Measurements from ENCODE around the gene EIPR1.
"Not testable (repeated sequence)": the region's sequence is repeated elsewhere in the genome, so short reads cannot be mapped to it uniquely, and the experiment has no call there.

EIPR1 gene

DNA sequence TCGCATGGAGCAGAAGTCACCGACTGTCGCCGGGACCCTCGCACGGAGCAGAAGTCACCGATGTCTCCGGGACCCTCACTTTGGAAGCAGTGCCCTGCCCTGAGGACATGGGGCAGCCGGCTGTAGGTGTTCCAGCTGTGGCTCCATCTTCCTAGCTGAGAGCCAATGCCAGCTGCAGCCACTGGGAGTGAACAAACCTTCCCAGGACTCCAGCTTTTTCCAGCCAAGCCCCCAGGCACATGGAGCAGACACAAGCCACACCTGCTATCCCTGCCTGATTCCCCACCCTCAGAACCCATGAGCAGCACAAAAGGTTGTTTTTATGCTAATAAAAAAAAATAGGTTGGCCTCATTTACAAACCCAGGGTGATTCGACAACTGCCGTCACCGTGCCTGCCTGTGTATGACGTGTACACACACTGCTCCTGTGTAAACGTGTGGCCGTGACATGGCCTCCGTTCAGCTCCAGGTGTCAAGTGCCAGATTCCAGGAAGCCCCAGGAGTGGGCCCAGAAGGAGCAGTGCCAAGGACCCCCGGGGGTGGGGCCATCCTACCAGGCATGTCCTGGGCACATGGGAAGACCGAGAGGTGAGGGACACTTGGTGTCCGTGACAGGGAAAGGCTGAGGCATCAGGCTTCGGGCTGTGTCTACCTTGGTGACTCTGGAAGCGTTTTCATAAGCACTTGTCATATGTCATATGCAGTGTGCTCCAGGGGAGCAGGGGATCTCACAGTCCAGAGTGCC, 91.5 kb downstream of the EIPR1 start:
- DNase-seq, result peak; percentile 18

- no peak for DNase-seq
Measured at GRCh38 chr2:3284657-3285630, 92.7 kb downstream of the EIPR1 start.

DNA sequence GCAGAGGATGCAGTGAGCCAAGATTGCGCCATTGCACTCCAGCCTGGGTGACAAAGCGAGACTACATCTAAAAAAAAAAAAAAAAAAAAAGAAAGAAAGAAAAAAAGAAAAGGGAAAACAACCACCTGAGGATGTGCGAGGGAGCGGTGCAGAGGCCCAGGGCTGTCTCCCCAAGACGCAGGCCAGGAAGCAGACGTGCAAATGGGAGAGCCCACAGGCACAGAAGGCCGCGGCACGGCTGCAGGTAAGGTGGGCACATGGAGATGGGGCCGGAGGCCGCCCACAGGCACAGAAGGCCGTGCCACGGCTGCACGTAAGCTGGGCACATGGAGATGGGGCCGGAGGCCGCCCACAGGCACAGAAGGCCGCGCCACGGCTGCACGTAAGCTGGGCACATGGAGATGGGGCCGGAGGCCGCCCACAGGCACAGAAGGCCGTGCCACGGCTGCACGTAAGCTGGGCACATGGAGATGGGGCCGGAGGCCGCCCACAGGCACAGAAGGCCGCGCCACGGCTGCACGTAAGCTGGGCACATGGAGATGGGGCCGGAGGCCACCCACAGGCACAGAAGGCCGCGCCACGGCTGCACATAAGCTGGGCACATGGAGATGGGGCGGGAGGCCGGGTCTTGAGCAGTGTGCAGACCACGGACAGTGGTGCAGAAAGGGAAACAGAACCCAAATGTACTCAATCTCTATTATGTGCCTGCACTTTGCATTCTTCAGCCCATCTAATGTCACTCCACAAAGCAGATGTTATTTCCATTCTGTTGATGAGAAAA, 93.6 kb downstream of the EIPR1 start:
- DNase-seq, result not testable (repeated sequence)

GRCh38 chr2:3283206-3283605, 94.4 kb downstream of the EIPR1 start:
- DNase-seq, result no peak

DNA sequence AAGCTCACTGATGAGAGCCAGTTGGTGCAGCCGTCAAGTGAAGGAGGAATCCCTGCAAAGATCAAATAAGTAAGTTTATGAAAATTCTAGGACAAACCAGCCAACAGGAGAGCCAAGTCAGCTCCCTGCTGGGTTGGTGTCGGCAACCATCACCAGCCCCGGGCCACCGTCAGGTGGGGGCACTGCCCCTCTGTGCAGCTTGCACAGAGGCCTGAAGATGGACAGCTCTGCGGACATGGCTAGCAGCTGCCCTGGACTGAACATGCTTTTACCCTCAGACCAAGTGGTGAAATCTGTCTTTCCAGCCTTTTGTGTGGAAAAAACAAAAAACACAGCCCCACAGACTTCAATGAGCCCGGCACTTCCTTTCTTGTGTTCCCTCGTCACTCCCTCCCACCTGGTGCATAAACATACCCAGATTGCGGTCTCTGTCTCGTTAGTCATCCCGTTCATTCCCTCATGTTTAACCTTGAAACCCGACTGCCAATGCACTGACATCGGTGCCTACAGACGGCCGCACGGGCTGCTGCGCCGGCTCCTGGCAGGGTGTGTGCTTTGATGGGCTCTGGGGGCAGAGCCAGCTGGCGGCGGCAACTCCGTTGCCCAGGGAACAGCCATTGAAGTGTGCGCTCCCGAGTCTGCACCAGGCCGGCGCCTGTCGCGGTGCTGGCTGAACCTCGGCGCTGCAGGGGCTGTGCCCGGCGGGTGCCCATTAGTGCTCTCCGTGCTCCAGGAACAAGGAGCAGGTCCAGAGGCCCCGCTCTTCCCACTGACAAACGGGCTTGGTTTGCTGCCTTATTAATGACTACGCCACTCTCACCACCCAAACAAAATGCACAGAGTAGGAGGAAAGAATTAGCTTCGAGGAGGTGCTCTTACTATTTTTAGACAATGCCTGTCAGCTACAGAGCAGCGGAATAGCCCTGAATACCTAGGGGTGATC, 95.3 kb downstream of the EIPR1 start:
- DNase-seq, result no peak

DNA sequence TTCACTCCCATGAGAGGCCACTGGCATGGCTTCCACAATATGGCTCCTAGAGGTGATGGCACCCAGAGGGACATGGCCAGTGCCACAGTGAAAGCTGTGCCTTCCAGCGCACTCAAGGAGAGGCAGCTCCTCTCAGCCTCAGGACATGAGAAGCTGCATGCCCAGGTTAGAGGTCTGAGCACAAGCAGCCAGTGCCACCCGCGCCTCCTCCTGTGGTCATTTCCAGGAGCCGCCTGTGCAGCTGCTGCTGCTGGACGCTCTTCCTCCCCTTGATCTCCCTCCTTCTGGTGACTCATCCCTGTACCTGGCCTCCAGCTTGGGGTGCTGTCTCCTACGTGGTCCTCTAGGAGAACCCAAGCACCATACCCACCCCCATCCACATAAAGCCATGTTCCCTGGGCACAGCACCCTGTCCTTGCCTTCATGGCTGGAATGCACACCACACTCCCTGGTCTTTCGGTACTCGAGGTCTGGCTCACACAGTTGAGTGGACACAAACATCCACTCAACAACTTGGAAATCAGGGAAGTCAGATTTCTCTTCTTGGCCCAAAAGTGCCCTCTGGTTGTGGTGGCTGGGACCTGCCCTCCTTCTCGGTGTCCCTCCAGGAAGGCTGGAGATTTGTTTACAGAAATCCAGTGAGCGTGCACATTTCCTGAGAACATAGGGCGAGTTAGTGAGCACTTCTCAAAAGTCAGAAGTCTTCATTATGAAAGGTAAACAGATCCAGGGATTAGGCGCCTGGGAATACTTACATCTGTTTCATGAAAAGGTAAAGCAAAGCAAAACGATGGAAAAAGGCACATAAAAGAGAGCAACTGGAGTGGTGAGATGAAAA, 96.7 kb downstream of the EIPR1 start:
- no peak for DNase-seq

- no peak for DNase-seq
Measured at GRCh38 chr2:3280197-3280596, 97.4 kb downstream of the EIPR1 start.

- no peak for DNase-seq
Measured at GRCh38 chr2:3279236-3279960, 98.2 kb downstream of the EIPR1 start.

DNA sequence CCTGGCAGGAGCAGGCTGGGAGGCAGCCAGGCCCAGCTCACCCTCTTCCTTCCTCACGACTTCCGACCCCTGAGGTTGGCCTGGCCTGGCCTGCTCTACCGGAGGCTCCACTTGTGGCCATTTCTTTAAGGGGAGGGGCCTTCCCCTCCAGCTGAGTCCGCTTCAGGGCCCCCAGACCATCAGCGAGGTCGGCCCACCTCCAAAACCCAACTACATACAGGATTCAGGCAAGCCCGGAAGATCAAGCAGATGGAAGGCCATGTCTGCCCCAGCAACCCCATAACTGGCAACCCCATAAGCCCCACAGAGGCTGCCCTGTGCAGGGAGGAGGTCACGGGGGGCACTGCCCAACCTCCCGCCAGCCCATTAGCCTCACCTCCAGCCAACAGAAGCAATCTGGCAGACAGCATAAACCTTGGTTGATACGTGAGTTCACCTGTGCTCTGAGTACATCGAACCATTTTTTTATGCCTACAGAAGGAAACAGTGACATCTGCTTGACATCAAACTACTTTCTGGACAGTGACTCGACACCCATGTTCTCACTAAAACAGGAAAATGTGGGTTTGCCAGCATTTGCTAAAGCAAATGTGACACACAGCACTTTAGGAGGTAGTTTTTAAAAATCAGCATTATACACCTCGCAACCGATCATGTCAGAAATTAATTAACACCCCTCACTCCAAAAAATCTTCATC, 98.9 kb downstream of the EIPR1 start:
- no peak for DNase-seq

DNA sequence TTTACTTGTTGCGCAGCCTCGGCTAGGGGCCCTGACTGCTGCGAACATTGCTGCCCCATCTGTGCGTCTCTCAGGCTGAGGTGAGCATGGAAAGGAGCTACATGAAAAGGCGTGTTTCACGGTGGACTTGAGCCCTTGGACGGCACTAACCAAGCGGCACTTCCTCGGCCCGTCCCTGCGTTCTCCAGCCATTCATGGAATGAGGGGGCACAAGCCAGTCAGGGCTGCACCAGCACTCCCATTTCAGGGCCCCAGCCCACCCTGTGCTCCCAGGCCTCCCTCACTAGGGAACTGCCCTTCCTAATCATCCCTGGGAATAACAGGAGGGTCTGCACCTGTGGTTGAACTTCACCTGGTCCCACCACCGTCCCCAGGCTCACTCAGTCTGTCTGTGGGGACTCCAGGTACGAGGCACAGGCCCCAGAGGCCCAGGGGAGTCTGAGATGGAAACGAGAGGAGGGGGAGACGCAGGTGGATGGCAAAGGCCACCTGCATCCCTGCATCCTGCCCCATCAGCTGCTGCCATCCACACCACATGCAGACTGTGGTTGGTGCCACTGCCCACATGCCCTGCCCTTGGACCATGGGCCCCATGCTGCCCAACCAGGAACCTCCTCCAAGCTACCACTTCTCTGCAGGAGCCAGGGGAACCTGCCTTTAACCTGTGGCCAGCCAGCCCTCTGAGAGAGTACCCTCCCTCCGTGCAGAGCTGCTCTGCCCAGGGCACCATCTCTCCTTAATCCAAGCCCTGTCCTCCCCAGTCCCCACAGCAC, 99.7 kb downstream of the EIPR1 start:
- DNase-seq, result no peak

DNA sequence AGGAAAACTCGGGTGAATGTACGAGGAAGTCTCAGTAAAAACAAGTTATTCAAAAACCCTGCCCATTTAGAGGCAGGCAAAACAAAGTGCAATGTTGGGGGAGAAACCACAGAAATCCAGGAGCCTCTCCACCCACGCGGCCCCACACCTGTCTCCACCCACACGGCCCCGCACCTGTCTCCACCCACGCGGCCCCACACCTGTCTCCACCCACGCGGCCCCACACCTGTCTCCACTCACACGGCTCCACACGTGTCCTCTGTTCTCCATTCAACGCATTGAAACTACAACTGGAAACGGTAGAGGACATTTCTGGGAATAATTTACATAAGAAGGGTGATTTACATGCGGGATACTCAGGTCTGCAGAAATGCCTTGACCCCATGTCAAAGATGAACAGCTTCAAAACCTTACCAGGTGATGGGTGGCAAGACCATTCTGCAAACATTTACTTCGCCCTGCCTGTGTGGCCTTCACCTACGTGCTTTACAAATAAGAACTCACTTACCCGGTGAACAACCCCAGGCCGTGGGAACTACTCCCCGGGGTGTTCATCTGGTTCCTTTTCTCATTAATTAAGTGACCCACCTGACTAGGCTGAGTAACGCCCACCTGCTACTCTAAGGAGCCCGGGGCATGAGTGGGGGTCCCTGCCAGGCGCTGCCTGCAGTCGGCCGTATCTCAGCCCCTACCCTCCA, 100.4 kb downstream of the EIPR1 start:
- no peak for DNase-seq

DNA sequence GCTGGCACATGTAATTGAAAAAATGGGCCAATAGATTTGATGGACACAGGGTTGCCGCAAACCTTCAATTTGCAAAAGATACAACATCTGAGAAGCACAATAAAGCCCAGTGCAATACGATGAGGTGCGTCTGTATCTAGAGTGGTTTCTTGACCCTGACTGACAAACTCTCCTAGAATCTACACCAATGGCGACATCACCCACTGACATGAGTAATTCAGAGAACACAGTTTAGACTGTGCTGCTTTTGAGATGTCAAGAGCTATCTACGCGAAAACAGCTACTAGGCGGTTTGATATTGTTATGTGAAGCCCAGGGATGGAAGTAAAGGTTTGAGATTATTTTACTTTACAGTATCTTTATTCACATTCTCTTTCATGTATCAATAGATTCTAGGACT, 104.9 kb downstream of the EIPR1 start:
- no peak for DNase-seq

DNA sequence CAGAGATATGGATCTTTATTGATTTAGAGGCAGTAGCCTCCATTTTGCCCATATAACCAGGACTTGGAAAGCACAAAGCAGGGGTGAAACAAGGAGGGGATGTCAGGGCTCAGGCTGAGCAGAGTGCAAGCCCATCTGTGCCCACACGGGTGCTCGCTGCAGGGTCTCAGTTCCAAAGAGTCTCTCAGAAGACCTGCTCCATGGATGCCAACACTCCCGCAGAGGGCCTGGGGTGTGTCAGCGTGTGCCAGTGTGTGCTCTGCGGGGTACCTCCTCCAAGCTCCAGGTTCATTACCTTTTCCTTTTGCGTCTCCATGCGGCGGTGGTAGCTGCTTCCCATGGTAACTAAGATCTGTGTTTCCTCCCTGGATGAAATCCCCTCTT, 107.5 kb downstream of the EIPR1 start:
- no peak for DNase-seq

GRCh38 chr2:3269425-3270094, 108.1 kb downstream of the EIPR1 start:
- DNase-seq, result no peak

- no peak for DNase-seq
Measured at GRCh38 chr2:3268705-3269029, 109.0 kb downstream of the EIPR1 start.

DNA sequence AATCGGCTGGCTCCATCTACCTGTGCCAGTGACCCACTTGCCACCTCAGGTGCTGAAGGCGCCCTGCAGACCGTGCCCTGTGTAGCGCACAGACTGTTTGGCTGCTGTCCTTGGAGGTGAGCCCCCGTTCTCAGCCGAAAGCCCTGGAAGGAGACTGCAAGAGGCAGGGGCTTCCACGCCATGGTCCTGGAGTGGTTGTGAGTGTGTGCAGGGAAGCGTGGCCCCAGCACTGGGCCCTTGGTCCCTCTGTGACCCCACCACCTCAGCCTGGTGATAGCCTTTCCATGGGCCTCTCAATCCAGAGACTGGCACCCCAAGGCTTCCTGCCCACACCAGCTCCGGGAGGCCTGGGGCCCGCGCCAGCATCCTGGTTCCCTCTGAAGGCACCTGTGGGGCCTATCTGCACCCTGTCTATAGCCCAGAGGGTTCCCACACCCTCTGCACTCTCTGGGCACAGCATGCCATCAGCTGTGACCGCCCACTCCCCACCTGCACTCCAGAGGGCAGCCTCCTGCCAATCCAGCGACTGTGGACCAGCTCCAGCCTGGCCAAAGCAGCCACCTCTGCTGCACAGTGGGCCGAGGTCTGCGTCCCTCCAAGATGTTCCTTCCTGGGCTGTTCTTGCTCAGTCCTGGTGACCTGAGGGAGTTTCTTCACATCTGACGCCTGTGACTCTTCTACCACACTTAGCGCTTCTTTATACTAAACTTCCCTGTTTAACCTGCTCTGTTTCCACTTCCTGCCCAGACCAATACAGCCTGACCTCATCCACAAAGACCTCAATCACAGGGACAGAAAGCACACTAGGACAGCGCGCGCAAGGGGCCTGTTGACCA, 109.5 kb downstream of the EIPR1 start:
- DNase-seq, result no peak

All from activated CD8-positive, alpha-beta memory T cell treated with anti-CD3 and anti-CD28 coated beads, Interleukin-2, amount 50 U/mL, for 48 hours (primary cell).